HG02571 (cell line): Measurements from ENCODE around the gene TSPAN14.

Source experiments
- ATAC-seq: cut with Tn5 transposase; IDR thresholded peaks from one replicate; pipeline ENCODE4 v1.9.1; 2021; ENCODE audit warnings: mild to moderate bottlenecking, moderate library complexity; ENCODE audit not compliant: unreplicated experiment

Gene TSPAN14

DNA sequence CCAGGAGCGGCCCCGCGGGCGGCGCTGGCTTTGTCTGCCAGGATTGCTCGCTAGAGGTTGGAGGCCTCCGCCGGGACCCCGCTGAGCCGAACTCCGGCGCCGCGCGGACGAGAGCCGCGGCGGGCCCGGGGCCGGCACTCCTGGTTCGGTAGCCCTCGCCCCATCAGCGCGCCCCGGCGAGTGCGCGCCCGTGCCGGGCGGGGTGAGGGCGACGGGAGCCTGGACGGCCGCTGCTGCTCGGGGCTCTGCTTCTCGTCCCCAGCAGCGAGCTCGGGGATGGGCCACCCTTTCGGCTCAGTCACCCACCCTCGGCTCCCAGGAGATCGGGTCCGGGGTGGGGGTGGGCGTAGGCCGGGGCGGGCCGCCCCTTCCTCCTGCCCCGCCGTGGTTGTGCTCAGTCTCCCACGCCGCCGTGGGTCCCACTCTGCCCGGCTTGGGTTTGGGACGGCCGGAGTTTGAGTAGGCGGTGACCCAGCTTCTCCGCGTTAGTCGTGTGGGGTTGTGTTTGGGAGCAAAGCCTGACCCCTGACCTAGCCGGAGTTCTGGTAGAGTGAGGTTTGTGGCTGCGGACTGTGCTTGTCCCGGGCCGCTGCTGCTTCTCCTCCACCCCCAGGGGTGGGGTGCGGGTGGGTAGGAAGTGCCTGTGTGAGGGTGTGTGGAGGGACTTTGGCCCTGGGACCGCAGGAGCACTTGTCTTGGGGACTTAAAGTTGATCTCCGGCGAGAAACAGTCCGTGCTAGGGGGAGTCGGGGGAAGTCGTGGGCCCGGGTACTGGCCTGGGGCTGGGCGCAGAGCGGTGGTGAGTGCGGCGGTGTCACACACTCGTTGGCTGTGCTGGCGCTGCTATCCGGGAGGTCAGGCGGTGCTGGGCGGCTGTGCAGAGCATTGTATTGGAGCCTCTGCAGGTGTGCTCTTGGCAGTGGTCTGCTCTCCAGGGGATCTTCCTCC, 677 bp downstream of the TSPAN14 start:
- ATAC-seq = peak; percentile 21

DNA sequence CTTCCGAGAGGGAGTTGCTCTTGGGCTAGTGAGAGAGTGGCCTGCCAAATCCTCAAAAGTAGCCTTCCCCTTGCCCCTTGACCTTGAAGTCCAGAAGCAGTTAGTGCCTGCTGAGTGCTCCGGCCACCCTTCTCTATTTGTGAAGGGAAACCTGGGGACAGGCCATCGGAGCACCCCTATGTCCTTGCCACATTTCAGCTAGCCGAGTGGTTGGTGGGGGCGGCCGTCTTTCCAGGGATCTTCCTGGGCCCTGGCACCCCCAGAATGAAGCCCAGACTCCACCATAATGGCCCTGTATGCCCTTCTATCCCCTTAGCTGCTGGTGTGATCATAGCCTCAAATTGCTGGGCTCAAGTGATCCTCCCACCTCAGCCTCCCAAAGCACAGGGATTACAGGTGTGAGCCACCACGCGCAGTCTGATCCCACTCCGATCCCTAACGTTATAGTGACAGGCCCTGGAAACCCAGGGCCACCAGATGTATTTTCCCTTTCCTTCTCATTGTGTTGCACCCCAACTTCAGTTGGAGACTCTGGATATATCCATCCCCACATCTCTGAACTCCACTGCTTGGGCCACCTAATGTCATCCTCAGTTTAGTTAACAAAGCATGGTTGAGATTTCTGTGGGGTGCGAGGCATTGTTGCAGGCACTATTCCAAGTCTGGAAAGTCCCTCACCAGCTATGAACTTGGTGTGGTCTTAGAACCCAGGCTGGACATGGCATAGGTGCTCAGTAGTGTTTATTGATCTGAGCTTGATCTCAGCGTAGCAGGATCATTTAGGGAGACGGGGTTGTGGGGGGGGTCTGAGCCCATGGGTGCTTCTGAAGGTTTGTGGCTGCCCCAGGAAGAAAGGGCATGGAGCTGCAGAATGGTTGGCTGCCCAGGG, 1.6 kb downstream of the TSPAN14 start:
- ATAC-seq = no peak

- ATAC-seq = no peak
Measured at GRCh38 chr10:80457554-80458262, 3.6 kb downstream of the TSPAN14 start.

- no peak for ATAC-seq
Measured at GRCh38 chr10:80458263-80458625, 4.1 kb downstream of the TSPAN14 start.

DNA sequence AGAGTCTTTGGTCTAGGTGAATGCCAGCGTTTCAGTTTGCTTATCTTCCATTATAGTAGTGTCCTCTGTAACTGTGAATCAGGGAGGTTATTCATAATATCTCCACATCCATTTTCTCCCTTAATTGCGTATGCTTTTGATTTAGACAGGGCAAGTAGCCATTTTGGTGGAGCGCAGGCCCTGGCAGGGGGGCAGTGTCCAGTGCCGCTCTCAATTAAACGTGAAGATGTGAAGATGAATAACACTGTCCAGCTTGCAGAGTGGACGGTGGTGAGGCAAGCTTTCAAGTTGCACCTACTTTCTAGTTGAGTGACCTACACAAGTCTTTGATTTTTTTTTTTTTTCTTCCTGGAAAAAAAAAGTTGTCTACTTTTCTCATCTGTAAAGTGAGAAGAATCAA, 4.5 kb downstream of the TSPAN14 start:
- no peak for ATAC-seq

DNA sequence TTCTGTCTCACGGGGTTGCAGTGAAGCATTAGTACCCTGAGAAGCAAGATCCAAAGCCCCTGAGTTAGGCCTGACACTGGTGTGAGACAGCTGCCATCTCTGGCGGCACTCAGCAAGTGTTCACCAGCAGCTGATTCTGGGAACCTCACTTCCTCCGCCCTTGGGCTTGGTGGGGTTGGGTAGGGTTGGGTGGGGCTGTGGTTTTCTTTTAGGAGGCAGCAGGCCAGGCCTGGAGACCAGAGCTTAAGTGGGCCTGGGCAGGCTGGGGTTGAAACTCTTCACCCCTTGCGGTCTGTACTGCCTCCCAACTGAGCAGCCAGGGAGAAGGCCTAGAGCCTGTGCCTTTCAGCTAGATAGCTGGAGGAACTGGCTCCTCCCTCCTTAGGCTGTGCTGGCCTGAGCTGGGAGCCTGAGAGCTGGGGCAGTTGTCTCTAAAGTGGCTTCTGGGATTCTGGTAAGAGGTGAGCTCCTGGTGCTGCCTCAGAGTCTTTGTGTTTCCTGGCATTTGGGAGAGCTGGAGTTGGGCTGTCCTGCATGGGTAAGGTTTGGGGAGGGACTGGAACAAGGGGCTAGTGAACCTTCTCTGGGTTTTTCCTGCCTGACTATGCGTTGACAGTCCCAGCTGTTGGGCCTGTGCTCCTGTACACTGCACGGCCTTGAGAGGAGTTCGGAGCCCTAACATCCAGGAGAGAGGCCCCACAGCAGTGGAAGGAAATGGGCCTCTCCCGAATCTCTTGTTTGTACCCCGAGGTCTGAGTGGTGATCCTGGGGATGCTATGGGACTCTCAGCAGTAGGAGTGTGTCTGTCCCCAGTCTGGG, 5.1 kb downstream of the TSPAN14 start:
- ATAC-seq = peak; percentile 35

GRCh38 chr10:80460399-80461207, 6.5 kb downstream of the TSPAN14 start:
- ATAC-seq = no peak

GRCh38 chr10:80461208-80462183, 7.4 kb downstream of the TSPAN14 start:
- no peak for ATAC-seq

DNA sequence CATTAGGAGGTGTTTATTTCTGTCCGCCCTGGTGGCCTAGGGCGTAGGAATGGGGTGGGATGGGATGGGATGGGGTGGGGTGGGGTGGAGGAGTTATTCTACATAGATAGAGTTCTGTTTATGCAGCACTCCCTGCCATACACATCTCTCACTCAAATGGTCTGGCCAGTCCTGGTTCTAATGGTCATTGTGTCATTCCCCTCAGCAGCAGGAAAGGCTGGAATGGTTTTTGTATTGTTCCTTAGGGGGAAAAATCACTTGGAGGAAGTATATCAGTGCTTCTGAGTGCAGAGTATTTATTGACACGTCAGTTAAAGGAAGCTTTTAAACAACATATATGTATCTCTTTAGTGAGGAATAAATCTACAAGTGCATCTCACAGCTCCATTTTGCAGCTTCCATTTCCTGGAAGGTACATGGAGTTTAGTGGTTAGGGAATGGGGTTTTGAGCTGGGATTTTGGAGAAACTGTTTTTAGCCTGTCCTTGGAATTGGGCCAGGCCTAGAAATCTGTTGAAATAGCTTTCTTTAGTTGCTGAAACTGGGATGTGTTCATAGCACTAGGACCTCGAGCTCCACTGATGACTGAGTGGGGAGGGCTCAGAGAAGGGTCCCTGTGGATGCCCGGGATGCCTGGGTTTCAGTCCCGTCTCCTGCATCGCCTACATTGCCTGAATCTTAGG, 8.3 kb downstream of the TSPAN14 start:
- no peak for ATAC-seq

- ATAC-seq = no peak
Measured at GRCh38 chr10:80462981-80463741, 9.1 kb downstream of the TSPAN14 start.

GRCh38 chr10:80463868-80464267, 9.8 kb downstream of the TSPAN14 start:
- ATAC-seq = no peak

DNA sequence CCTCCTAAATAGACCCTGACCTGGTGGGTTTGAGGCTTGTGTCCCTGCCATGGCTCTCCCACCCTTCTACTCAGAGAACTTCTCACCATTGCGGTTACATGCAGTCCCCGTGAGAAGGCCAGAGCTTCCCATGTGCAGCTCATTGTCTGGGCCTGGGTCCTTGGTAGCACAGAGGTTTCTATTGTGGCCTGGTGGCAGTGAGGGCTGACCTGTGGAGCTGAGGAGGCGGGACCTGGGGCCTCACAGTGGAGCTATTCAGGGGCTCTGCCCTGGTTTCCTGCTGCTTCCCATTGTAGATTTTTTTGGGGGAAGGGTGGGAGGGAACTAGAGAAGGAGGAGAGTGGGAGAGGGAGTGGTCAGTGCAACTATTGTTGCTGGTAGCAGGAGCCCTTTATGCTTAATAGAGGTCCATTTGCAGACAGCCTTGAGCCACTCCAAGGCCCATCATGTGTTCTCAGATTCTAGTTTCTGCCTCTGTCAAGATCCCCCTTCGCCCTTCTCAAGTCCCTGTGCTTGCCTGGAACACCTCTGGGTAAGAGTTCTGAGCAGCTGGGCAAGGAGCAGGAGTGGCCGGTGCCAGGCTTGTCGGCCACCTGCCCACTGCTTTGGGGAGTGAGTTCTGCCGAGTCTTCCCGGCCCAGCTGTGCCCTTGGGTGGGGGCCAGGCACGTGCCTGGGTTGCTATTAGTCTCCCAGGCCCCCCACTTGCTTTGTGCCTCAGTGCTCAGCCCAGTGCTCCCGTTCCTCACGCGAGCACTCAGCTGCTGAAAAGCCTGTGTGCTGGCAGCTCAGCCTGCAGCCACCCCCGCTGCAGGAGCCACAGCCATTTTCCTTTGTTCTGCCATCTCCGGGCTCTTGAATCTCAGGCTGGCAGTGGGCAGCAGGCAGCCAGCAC, 10.7 kb downstream of the TSPAN14 start:
- no peak for ATAC-seq

DNA sequence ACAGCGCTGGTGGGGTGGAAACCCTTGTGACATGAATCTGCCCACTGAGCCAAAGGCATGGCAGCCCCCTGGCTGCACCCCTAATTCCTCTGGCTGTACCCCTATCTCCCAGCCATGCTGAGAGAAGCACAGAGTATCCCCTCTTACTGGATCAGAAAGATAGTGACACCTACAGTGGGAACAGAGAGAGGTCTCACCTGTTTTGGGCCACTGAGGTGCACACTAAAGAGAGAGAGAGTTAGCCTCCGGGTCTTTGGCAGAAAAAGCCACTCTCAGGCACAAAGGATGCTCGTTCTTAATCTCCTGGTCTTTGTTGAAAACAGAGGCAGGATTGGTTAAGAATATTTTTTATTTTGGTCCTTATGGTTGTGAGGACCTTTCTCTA, 11.3 kb downstream of the TSPAN14 start:
- no peak for ATAC-seq

- peak; percentile 42 for ATAC-seq
Measured at GRCh38 chr10:80465839-80466590, 11.9 kb downstream of the TSPAN14 start.

DNA sequence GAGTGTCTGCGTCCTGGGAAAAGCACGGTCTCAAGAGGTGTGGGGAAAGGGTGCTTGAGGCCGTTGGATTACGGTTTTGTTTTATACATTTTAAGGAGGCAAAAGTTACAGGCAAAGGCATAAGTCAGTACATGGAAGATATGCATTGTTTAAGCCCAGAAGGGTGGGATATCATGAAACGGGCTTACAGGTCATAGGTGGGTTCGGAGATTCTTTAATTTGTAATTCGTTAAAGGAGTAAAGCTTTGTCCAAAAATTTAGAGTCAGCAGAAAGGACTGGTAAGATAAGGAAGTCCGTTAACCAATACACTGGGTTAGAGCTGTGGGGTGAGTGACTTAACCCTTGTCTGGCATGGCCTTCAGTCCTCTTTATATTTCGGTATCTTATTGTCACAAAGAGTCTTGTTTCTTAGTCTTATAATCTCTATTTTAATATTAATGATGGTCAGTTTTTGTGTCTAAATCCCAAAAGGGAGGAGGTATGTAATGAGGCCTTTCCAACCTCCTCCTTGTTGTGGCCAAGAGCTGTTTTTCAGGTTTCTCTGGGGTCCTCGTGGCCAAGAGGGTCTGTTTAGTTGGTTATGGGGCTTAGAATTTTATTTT, 12.7 kb downstream of the TSPAN14 start:
- ATAC-seq = no peak
